Suppressor macrophage treated with lipopolysaccharide for 1 hour (primary cell): ENCODE data around the gene UNC119B.

Experiments used
- DNase-seq, 3 donors: peaks; one replicate each; pipeline ENCODE4 v3.0.0-alpha.2; 2020 to 2022

Gene UNC119B

GRCh38 chr12:120741476-120742421 is 31.5 kb downstream of the UNC119B start:
- DNase-seq, result no peak

DNA sequence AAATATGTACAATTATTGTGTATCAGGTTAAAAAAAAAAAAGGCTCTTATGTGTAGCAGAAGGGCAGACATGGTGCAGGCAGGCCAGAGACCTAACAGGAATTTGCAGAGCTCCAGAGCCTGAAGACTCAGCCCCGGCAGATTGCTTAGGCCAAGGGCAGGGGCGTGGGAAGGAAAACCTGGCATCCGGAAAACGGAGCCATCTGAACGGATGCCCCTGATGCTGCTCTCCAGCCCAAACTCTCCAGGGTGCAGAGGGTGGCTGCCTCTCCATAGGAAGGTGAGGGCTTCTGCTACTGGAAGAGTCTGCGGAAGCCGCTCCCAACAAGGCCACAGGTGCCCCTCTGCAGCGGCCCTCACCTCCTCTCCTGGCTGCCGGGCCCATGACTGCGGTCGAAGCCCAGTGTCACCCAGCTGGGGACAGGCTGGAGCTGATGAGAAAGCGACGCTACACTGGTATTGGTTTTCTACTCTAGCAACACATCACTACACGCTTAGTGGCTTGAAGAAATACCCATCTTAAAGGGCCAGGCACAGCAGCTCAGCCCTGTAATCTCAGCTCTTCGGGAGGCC is 34.8 kb downstream of the UNC119B start:
- DNase-seq, result no peak

- no peak for DNase-seq
These were observed 38.0 kb downstream of the UNC119B start for GRCh38 chr12:120748242-120748641.

DNA sequence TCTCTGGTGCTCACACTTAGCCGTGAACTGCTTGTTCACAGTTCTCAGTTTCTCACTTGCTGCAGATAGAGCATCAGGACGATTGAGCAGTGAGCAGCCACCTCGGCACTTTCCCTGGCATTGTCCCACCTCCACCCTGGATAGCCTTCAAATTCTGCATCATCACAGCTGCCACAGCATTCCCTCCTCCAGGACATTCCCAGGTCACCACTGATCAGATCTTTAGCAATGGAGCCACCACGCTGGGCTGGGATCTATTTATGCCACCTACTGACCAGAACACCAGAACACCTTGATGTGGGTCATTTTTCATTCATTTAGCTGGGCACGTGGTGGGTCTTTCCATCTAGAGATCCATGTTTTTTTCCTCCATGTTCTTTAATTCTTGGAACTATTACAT is 39.0 kb downstream of the UNC119B start:
- no peak for DNase-seq

- DNase-seq, result no peak
These were observed 40.5 kb downstream of the UNC119B start for GRCh38 chr12:120750806-120751205.

DNA sequence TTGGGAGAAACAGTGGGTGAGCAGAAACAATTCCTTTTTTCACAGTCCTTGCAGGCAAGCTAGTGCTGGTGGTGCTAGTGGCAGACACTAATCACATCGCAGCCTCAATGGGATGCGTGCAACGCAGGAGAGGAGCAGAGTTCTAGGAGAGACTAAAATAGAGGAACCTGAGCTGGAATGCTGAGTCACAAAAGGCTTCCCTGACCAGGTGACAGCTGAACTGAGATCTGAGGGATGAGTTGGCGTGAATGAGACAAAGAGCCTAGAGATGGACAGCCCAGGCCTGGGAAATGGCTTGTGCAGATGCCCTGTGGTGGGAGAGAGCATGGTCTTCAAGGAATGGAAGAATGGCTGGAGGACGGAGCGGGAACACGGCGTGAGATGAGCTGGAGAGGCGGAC is 41.1 kb downstream of the UNC119B start:
- DNase-seq, result peak in 1 of 3 donors; percentile 5

DNA sequence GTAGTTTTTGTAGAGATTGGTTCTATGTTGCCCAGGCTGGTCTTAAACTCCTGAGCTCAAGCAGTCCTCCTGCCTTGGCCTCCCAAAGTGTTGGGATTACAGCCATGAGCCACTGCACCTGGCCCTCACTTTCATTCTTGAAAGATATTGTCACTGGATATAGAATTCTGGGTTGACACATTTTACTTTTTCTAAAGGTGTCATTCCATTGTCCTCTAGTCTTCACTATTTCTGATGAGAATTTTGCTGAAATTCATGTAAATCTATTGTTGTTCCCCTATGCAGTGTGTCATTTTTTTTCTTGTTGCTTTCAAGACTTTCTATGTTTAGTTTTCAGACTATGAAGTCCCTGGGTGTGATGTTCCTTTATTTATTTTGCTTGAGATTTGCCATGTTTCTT is 44.5 kb downstream of the UNC119B start:
- no peak for DNase-seq

- DNase-seq, result no peak
These were observed 45.0 kb downstream of the UNC119B start for GRCh38 chr12:120755269-120755668.

- DNase-seq, result no peak
These were observed 47.0 kb downstream of the UNC119B start for GRCh38 chr12:120757226-120757742.

GRCh38 chr12:120757949-120758348 is 47.7 kb downstream of the UNC119B start:
- DNase-seq, result no peak

DNA sequence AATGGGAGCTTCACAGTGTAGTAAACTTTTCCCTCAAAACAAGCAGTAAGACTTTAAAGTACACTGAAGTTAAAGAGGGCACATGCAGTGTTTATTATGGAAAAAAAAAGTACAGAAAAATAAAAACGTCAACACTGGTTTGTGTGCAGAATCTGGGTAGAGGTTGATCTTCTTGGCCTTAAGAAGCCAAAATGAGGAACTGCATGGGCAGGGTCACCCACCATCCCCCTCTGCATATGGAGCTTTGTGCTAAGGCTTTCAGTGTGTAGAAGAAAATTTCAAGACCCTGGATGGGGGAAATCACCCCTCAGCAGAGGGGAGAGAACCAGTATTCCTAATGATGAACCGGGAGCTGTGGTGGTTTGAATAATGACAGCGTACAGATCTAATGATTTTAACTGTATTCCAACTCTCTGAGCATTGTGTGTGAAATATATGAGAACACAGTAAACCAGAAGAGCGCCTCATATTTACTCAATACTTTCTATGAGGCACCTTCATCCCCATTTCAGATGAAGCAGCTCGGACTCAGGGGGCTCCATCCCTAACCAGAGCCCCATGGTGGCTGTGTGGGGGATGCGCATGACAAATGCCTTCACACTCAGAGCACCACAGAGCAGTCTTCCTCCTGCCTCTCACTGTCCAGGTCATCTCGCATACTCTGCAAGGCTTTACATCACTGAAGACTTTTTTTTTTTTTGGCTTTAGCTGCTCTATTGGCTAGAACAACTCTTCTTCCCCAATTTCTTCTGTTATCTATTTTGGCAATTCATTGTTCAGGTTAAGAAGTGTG is 48.7 kb downstream of the UNC119B start:
- no peak for DNase-seq

- no peak for DNase-seq
These were observed 49.5 kb downstream of the UNC119B start for GRCh38 chr12:120759591-120760348.

DNA sequence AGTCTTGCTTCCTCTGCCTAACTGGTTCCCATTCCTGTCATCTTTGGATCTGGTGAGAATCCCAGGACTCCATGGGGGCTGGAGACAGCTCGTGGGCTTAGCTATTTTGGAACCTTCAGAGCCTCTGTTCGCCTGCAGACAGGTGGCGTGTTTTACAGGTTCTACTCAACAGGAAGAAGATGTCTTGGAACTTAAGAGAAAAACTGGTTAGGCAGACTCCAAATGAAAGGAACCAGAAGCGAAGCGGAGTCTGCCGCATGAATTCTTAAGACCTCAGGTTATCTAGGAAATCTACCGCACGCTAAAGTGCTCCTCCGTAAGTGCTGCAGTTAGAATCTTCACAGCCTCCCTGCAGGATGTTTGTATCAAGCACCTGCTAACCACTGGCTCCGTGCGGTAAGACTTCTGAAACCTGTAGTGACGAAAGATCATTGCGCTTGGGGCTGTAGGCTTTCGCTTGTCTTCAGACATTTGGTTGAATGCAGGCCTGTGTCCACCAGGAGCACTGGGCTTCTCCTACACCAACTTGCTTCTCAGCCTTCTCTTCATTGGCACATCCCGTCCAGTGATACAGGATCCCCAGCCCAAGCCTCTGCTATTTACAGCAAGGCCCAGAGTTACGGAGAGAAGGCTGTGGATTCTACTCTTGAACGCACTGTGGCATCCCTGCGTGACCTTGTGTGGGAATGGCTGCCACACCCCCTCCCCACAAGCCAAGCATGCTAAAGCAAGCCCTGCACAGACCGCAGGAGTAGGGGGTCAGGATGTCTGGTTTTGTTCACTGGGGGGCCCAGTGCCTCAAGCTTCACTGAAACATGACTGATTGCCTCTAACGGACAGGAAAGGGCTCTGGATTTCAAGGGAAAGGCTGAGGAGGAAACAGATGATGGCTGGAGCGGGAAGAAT is 50.3 kb downstream of the UNC119B start:
- DNase-seq, result no peak

GRCh38 chr12:120761519-120761934 is 51.3 kb downstream of the UNC119B start:
- DNase-seq, result no peak

DNA sequence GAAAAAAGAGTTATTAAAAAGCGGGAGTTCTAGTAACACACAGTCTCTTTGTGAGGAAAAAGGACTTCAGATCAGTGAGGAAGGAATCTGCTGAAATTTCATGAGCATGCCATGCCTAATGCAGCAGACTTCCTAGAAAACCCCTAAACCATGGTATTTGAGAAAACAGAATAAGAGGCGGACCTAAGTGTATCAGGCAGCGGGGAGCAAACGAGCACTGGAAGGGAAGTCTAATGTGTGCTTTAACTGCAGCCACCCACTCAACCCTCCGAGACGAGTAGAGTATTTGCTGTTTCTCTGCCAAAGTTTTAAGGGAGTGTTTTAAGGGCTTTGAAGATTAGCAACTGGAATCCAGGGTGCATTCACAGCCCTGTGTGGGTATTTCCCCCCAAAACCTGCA is 51.8 kb downstream of the UNC119B start:
- no peak for DNase-seq

- DNase-seq, result no peak
These were observed 53.0 kb downstream of the UNC119B start for GRCh38 chr12:120763250-120763649.

GRCh38 chr12:120764816-120765215 is 54.6 kb downstream of the UNC119B start:
- no peak for DNase-seq

DNA sequence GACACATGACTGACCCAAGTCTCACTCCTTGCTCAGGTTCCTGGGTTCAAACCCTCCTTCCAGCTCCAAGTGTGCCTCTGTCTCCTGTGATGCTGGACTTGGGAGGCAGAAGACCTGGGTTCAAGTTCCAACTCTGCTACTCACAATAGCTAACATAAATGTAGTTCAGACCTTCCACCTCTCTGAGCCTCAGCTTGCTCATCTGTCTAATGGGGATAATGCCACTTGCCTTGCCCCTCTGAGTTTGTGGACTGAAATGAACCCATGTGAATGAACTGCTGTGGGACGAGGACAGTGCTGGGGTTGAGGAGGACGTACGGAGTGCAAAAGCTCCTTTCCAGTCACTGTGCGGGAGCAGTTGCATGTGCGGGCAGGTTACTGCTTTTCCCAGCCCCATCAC is 56.3 kb downstream of the UNC119B start:
- DNase-seq, result no peak

DNA sequence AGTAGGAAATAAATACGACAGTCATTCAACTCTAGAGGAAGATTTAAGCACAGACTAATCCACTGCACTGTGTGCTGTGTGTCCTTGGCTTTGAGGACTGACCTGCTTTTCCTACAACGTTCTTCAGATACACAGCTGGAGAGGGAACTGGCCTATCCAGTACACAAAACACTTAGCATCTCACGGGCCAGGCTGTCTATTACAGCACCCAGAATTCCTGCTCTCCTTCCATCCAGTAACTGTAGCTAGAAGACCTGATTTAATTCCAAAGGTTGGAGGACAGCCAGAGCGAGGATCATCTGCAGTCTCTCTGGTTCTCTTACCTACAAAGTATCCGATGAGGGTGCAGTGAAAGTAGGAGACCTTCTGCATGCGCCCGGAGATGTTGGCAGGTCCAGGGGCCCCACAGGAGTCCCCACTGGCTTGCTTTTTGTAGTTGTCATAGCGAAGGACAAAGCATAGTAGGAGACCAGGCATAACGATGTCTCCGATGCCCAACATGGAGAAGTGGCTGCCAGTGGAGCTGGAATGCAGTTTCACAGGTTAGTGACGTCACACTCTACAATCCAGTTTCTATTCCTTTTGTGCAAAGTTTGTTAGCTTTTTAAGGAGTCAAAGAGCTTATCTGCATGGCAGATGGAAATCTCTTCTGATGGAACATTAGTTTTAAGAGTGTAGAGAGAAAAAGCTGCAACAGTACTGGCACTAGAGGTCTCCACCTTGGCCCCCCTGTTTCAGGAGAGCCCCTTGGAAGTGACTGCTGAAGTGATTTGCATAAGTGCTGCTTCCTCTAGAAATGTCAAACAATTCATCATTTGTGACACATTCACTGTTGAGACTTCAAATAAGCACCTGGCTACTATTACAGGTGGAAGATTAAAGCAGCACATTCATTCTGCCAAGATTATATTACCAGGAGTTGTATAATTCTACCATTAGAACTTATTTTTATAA is 57.1 kb downstream of the UNC119B start:
- no peak for DNase-seq

GRCh38 chr12:120771097-120771496 is 60.8 kb downstream of the UNC119B start:
- no peak for DNase-seq
